ENCODE results near the gene ARHGEF4.

ARHGEF4 gene

DNA sequence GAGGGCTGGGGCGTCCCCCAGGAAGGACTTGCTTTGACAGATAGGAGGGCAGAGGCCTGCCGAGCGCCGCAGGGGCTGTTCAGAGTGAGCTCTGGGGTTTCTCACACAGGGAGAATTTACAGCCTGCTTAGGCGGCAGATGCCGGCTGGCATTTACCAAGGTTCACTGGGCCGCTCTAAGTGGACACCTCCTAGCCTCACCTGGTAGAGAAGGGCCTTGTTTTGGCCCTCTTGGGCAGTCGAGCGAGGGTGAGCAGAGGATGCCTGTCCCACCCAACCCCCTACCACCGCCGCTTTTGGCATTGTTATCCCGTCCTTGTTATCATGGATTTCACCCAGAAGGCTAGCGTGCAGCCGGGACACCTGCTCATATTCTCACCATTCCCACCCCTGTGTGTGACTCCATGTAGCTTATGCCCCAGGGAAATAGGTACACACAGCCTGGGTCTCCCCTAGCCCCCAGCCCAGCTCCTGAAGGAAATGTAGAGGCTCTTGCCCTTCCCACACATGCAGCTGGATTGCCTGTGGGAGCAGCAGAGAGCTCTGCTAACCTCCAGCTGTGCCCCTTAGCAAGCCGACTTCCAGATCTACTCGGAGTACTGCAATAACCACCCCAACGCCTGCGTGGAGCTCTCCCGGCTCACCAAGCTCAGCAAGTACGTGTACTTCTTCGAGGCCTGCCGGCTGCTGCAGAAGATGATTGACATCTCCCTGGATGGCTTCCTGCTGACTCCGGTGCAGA is 204.1 kb downstream of the ARHGEF4 start:
- DNase-seq, result no peak

DNA sequence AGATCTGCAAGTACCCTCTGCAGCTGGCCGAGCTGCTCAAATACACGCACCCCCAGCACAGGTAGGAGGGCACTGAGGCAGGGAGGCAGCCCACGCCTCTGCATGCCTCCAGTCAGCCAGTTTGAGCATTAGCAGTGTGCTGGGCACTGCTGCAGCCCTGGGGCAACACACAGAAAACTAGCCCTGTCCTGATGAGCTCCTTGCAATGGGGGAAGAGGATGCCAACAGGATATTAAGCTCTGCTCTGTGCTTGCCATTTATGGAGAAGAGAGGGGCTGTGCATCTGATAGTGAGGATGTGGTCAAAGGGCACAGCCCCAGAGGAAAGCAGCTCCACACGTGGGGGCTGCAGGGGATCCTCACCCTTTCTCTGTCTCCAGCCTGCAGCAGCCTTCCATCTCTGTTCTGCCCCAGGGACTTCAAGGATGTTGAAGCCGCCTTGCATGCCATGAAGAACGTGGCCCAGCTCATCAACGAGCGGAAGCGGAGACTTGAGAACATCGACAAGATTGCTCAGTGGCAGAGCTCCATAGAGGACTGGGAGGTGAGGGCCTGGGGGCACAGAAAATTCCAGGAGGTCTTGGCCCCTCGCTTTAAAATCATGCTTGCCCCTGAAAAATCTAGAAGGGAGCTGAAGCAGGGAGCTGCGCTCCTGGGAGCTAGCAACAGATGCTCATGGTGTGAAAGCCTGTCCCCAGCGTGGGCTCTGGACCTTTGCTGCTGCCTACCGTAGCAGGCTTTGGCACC is 204.9 kb downstream of the ARHGEF4 start:
- DNase-seq, result no peak

DNA sequence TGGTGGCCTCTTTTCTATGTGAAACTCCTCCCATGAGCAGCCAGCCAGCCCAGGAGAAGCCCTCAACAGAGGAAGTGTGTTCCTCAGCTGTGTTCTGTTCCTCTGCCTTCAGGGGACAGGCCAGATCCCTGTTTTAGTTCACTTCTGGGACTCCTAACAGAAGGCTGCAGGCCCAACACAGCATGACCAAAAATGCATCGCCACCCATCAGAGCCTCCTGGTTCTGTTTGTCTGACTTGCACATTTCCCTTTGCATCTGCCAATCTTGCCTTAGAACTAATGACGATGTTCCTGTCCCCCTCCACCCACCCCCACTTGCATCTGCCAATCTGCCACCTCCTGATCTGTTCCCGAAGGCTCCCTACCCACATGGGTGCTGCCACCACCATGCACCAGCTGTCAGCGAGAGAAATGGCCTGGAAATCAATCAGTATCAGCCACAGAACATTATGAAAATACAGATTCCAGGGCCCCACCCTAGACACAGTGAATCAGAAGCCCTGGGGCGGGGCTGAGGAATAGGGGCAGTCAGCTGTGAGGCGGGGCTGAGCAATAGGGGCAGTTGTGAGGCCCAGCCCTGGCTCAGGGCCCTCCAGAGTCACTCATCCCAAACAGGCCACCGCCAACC is 205.5 kb downstream of the ARHGEF4 start:
- DNase-seq, result no peak

DNA sequence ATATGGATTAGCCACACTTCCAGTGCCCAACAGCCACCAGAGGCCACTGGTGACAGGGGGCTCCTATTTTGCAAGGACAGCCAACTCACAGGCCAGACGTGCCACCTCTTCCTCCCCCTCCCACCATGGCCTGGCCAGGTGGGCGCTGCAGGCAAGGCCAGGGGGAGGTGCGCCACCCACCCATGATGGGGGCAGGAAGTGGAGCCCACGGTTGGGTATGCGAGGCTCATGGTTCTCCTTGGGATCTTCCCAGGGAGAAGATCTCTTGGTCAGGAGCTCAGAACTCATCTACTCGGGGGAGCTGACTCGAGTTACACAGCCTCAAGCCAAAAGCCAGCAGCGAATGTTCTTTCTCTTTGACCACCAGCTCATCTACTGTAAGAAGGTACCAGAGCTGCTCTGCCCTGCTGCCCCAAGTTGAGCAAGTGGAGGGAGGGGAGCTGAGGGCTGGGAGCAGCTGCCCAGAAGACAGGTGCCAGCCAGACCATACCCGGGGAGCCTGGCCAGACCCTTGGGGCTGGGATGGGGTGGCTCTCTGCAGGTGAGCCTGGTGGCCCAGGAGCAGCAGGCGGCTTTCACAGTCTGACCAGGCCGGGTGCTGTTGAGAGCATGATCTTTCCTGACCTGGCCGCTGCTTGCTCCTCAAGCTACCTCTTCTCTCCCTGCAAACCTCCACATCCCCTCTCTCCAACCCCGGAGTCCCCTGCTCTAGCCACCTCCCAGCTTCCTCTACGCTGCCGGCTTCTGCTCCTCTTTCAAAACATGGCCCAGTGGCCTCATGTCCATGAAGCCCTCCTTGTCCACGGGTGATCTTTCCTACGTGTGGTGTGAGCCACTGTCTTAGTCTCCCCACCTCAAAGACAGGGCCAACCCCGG is 206.7 kb downstream of the ARHGEF4 start:
- DNase-seq, result no peak

DNA sequence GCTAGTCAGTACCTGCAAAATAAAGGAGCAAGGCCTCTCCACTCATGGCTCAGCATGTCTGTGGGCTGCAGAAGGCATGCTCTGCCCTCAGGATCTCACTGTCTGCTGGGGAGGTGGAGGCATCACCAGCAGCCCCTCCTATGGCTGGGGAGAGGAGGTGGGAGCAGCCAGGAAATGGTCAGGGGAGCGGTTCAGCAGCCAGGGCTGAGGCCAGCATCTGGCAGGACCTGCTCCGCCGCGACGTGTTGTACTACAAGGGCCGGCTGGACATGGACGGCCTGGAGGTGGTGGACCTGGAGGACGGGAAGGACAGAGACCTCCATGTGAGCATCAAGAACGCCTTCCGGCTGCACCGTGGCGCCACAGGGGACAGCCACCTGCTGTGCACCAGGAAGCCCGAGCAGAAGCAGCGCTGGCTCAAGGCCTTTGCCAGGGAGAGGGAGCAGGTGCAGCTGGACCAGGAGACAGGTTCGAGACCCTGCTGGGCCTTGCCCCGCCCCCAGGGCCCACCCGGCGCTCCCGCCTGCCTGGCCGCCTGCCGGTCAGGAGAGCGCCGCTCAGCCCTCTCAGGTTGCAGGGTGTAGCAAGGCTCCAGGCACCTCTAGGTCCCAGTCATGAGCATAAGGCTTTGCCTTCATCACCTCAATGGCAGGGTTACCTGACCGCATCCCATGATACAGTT is 207.5 kb downstream of the ARHGEF4 start:
- no peak for DNase-seq

DNA sequence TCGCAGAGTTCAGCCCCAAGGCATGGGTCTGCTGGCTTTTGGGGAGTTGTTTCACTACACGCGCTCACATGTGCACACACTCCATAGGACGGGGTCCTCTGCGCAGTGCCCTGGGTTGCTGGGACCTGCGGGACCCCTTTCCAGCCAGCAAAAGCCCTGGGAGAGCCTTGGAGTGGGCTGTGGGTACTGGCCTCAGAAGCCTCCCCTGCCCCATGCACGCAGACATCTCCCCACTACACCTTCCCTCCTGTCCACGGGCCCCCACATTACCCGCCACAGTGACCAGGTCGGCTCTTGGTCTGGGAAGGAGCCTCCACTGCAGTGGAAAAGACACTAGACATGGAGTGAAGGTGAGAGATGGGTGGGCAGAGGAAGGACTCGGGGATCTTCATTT is 208.0 kb downstream of the ARHGEF4 start:
- no peak for DNase-seq

DNA sequence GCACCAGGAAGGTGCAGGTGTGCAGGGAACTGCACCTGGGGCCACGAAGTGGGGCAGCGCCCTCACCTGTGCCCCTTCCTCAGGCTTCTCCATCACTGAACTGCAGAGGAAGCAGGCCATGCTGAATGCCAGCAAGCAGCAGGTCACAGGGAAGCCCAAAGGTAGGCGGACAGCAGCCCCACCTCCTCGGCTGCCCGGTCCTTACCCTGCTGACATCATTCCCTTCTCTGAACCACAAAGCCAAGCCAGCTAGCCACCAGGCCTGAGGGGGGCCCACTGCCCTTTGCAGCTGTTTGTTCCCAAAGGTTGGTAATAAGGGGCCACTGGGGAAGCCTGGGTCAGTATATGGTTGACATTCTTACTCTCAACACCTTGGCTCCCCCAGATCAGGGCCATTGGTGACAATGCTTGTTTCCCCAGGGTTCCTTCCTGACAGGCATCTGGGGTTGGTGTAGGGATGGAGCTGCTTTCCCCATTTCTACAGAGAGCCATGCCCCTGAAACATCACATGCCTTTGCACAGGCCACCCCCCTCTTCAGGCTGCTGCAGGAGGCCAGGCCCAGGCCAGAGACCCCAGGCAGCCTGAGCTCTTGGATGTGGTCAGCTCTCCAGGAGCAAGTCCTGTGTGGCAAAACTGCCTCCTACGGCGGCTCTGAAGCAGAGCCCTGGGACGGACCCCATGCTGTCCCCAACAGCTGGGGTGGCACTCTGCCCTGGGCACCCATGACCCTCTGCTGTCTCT is 208.7 kb downstream of the ARHGEF4 start:
- no peak for DNase-seq

DNA sequence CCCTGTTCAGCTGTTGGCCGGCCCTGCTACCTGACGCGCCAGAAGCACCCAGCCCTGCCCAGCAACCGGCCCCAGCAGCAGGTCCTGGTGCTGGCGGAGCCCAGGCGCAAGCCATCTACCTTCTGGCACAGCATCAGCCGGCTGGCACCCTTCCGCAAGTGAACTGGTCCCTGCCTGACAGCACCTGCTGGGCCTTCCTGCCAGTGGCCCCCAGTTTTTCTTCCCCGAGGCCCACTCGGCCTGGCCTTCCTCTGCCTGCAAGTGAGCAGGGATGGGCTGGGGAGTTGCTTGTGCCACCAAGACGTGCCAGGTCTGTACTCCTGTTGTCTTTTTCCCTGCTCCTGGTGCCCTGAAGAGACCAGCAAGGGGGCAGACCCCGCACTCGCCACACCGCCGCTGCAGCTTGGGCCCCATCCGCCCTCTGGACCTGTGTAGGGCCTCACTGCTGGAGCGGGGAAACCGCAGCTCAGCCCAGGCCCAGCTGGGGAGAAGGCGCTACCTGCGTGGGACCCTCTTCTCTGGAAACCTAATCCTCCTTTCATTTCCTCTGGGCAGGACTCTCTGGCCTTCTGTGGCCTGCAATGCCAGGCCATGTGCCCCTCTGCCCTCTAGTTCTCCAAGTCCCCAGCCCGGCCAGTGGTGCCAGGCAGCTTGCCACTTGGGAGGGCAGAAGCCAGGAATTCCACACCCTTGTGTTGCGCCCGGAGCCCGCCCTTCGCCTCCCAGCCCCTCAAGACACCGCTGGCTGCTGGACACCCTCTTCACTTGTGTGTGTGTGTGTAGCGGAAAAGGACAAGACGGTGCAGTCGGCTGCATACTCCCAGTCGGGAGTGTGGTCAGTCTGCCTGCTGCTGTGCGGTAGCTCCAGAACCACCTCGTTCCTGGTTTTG is 209.6 kb downstream of the ARHGEF4 start:
- DNase-seq, result no peak

DNA sequence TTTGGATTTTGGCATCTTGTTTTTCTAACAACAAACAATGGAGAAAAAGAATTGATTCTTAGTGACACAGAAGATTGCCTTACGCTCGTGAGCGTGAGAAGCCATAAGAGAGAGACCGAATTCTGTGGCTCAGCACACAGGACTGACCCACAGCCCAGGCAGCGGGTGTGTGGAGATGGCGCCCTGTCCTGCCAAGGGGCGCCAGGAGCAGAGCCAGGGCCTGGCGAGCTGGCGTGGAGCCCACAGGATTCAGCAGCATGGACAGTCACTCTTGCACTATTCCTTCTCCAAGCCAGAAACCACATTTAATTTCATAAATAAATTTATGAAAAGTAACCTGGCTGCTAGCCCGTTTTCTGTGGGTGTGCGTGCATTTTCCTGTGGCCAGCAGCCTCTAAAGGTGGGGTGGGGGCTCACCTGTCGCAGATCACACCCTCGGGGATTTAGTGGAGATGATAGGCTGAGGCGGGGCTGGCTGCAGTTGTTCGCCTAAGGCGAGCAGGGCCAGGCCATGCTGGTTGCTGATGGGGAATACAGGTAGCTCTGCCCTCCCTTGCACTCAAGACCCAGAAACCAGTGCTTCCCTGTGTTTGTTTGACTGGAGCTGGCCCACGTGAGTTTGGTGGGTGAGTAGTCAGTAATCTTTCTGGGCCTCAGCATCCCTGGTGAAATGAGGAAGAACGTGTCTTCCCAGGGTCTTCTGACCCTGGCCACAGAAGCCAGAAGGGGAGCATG is 210.4 kb downstream of the ARHGEF4 start:
- no peak for DNase-seq

DNA sequence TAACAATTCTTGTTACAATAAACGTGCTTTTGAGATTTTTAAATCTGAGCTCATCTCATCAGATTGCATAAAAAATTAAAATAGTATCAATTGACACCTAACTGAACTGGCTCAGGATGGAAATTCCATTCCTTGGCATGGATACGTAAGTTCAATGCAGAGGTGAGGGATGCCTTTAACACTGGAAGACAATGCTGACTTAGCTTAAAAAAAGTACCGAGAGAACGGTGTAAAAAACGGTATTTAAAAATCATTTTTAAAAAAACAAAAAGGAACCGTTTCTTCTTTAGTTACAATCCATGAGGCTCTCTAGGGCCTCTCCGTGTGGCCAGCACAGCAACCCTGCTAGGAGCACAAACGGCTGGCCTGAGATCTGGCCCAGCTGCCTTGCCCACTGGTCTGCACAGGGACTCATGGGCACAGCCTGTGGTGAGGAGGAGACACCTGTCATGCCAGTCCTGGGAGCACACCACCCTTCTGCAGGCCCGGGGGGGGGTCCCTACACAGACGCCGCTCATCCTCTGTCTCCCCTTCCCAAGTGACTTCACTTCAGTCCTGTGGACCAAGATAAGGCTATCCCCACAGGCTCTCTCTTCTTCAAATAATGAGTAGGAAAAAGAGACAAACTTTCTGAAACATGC is 211.3 kb downstream of the ARHGEF4 start:
- DNase-seq, result no peak

DNA sequence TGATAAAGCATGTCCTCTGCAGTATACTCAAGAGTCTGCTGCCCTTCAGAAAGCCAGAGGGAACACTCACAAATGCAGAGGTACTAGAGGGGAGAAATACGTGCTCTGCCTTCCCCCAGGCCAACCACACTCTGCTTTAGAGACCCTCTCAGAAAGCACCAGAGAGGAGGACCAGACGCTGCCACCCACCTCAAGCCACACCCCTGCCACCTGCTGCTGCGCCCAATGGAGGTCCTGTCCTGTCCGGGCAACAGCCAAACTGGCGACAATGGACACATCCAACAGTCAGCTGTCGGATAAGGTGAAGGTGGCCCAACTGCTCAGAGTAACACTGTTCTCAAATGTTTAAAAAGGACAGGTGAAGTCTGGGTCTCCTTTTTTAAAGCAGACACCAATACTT is 211.9 kb downstream of the ARHGEF4 start:
- no peak for DNase-seq

DNA sequence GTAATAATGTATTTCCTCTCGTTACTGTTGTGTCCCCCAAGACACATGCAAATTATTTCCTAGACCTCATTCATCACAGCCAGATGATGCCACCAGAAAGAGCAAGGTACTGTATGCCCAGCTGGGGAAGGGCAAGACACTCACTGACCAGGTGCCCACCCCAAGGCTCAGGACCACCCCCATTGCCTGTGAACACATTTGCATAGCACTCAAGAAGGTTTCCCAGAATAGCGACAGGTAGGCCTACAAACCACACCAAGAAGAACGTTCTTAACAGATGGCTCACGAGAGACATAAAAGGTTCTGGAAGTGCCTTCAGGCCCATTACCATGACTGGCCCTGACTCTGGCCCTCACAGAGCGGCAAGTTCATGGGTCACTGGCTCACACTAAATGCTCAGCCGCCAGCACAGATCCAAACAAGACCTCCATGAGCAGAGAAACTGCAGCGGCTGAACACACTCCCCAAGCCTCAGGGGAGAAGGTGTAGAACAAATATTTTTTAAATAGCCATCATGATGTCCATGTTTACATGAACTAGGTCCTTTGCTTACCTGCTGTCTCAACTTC is 212.5 kb downstream of the ARHGEF4 start:
- no peak for DNase-seq

DNA sequence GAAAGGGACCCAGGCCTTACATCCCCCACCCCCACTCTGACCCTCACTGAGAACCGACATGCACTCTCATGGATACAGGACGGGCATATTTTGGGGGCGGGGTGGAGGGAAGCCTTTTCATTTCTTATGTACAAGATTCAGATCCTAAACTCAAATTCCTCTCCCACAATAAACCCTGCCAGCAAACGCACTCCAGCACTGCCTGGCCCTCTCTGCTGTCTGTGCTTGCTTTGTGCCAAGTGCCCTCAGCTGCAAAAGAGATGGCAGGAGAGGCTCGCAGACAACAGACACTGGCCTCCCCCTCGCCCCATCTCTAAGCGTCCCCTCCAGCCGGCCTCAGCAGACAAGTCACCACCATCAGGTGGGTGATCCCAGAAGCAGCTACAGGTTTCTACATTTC is 214.2 kb downstream of the ARHGEF4 start:
- DNase-seq, result no peak

DNA sequence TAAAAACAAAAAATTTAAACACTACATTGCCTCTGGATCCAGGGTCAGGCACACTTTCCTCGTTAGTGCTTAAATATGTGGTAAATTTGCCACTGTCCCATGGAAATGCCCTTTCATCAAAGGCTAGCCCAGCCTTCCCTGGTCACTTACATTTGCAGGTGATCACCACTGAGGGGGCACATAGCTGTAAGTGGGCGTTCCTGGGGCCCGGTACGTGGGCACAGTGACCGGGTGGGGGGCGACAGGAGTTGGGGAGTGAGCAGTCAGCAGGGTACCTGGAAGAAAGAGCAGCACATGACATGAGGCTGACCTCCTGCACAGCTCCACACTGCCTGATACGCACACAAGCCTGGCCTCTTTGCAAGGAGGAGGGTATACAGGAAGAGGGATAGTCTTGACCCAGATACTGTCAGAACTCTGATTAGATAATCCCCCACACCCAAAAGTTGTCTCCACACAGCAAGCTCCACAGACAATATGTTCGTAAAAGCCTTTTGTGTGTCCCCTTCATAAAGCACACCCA is 216.1 kb downstream of the ARHGEF4 start:
- DNase-seq, result no peak

DNA sequence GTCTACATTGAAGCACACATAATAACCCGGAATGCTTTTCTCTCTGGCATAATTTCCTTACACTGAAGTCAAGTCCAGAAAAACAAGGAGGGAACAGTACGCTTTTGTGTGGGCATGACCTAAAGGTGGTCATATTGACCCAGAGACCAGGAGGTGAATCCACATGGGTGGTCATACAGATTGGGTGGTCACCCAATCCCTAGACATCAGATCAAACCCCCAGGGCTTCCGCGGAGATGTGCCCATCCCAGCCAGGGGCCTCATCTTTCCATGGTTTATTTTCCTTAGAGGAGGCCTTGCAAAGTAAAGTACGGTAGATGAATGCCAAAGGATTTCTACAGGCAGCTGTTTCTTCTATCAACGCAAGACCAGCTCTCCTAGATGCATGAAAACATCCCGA is 217.8 kb downstream of the ARHGEF4 start:
- DNase-seq, result no peak

DNA sequence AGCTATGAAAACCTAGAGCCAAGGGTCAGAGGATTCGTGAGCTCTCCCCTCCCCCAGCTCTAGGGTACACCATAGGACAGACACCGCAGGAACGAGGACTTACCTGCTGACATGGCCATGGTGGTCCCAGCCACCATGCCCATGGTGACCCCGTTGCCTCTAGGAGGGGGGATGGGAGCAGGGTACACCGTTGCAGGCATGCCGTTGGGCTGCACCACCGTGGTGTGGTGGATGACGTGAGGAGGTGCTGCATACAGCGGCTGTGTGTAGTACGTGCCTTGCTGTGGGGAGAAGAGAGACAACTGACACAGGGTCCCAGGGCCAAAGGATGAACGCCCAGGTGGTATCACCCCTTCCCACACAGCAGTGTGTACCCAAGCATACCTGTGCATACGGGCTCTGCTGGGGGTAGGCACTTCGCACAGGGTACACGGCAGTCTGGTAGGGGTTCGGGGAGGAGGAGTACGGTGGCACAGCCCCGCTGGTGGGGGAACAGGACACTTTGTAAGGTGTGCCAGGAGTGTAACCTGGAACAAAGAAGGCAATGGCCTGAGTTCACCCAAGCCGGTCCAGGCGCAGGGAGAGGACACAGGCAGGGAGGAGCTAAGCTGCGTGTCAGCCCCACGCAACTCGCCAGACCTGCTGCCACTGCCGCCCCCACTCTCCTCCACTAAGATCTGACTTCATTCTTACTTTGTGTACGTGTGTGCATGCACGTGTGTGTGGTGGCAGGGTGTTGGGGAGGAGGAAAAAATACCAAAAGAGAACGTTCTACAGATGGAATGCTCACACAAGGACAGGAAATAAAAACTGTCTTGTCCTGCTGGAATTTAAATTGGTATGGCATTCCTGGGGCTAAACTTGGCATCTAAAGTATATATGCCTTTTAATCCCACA is 218.7 kb downstream of the ARHGEF4 start:
- no peak for DNase-seq

DNA sequence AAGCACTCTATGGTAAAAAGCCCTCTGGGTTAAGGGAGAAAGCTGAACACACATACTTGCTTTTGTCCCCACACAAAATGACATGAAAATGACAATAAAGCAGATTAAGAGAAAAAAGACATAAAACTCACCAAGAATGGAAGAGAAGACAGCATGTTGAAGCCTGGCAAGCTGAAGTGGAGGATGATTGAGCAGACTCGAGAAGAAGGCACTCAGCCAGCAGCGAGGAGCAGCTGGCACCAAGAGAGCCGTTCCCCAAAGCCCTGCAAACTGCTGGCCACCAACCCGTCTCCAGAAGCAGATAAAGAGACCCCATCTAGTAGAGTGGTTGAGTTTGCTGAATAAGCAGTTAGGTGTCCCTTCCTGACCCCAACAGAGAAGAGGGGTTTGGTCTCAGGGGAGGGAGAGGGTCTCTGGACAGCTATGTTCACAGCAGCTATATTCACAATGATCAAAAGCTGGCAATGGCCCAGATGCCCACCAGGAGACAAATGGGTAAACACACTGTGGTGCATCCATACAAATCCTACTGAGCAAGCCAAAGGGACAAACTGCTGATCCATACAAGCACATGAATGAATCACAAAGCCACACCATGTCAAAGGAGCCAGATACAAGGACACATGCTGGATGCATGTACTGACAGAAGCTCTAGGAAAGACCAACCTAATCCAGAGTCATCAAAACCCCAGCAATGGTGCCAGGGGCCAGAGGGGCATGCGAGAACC is 219.7 kb downstream of the ARHGEF4 start:
- DNase-seq, result no peak
